22Rv1 (cell line): ENCODE data around the gene CH25H.

ENCODE experiments used
- H3K27ac ChIP-seq: fragments of 450-650 bp; 2 replicates; pipeline ENCODE4 v1.5.1; 2017
- ZFX ChIP-seq: fragments of 450-650 bp; IDR thresholded peaks from 2 replicates; pipeline ENCODE4 v1.6.1; 2017; ENCODE audit warnings: antibody characterized with exemption, borderline replicate concordance
- TF ChIP-seq, protein P1 (sequence below): fragments of 450-650 bp; IDR thresholded peaks from 2 replicates; pipeline ENCODE4 v1.5.1; 2017; ENCODE audit warnings: mild to moderate bottlenecking

The CH25H gene

DNA sequence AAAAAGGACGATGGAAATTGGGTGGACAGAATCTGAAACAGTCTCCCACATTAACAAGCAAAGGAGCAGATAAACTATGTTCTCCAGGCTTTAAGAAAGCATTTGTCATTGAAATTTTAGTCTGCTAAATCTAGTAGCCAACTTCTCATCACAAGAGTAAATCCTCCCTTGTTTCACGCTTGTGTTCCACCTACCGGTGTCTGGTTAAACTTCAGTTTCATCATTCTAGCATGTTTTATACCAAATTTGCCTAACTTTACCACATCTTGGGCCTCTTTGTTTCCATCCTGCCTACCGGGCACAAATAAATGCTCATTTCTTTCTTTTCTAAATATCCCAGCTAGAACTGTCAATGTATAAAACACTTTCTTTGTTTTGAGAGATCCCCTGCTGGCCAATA is 38.7 kb upstream of the CH25H start:
- TF ChIP-seq ZFX: no peak
- TF ChIP-seq, protein P1, sequence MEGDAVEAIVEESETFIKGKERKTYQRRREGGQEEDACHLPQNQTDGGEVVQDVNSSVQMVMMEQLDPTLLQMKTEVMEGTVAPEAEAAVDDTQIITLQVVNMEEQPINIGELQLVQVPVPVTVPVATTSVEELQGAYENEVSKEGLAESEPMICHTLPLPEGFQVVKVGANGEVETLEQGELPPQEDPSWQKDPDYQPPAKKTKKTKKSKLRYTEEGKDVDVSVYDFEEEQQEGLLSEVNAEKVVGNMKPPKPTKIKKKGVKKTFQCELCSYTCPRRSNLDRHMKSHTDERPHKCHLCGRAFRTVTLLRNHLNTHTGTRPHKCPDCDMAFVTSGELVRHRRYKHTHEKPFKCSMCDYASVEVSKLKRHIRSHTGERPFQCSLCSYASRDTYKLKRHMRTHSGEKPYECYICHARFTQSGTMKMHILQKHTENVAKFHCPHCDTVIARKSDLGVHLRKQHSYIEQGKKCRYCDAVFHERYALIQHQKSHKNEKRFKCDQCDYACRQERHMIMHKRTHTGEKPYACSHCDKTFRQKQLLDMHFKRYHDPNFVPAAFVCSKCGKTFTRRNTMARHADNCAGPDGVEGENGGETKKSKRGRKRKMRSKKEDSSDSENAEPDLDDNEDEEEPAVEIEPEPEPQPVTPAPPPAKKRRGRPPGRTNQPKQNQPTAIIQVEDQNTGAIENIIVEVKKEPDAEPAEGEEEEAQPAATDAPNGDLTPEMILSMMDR: no peak
- H3K27ac ChIP-seq: no peak overlapping the region

DNA sequence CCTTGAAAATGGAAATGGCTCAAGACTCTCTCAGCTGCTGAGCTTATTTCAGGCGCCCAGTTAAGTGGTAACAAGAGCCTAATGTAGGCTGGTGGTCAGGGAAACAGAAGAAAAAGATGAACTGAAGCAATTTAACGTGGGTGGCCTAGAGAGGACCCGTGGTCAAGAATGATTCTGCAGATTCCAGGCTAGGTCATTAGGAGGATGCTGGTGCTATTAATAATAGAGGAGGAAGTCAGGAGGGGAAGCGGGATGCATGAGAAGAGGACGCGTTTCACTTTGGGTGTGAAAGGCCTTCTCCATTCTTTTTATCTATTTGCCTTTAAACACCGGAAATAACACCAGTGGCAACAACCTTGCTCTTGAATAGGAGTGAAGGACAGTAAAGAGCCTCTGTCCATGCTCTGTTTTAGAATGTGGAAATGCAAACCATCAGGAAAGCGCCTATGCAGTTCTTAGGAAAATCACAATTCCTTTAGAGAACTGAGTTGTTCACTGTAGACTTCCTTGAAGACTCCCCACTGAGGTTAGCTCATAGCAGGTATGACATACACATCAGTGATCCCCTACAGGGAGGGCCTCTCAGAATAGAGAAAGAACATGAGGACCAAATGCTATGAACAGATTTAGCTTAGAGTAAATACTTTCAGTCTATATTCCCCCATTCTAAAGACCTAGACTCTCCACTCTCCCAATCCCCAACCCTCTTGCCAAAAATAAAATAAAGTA is 35.9 kb upstream of the CH25H start:
- TF ChIP-seq ZFX: no peak
- TF ChIP-seq, protein P1: no peak
- H3K27ac ChIP-seq: no peak overlapping the region

DNA sequence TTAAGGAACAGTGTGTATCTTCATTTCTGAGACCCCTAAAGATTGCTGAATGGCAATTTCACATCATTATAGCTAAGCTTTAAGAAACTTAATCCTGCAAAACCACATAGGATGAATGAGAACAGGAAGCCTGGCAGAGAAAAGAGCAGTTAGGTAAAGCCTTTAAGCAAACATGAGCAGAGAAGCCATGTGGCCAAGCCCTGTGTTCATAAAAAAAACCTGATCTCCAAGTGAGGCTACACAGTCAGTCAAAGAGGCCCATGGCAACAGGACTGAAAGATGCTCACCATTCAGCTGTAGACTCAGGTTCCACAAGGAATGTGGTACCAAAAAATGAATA is 35.2 kb upstream of the CH25H start:
- no peak overlapping the region for H3K27ac ChIP-seq
- TF ChIP-seq ZFX: no peak
- TF ChIP-seq, protein P1: no peak

DNA sequence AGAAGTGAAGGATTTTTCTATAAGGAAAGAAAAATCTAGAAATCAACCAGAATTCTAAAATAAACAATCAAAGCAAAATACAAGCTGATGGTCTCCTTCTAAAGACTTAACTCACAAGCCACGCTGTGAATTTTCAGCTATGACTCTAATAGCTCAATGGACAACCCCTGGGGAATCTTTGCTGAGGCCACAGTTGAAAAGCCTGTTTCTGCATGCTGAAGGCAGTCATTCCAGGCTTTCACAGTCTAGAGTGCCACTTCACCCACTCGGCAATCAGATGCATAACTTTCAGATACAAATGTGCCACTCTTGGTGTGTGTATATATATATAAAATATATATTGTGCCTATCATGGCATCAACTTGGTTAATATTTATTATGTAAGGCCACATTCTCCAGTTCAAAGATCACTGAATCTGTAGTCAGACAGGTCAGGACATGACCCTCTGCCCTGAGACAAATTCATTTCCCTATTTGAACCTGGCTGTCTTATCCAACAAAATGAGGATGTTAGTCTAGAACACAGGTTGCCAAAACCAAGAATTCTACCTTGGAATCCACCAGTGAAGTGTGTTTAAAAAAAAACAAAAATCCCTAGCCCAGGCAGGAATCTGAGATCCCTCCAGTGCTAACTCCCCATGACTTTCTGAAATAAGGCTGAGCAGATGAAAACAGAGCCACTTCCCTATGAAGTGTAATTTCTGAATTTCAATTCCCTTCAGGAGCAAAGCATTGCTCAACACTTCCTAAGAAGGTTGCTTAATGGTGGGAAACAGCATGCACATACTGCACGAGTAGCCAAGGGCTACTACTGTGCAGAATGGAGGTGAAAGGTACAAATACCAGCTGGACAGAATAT is 34.6 kb upstream of the CH25H start:
- TF ChIP-seq ZFX: no peak
- H3K27ac ChIP-seq: no peak overlapping the region

DNA sequence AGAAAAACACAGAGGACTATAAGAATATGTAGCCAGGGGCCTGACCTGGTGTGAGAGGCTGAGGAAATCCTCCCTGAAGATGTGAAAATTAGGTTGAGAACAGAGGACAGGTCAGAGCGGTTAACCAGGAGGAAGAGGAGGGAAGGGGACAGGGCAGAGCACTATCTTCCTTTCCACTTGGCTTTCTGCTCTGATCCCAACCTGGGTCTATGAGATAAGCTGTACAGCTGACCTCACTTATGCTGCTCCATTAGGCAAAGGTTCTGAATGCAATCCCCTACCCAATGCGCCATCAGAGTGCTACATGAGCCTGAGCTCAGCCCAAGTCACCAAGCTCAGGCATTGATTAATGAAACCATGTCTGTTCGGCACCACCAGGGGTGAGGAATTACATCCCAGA is 33.9 kb upstream of the CH25H start:
- TF ChIP-seq, protein P1: no peak
- TF ChIP-seq ZFX: no peak
- H3K27ac ChIP-seq: no peak overlapping the region

DNA sequence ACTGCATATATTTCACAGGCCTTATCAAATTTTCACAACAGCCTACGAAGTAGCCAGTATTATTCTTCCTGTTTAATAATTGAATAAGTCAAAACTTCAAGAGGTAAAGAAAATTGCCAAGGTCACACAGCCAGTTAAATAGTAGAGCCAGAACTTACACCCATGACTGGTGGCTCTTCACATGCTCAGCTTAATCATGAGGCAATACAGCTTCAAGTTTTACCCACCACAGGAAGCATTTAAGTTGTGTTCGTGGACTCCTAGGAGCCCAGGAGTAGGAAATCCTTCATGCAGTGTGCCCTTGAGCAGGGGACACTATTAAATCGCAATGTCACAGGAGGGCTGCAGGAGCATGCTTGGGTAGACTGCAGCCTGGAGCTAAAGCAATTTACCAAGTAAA is 33.4 kb upstream of the CH25H start:
- TF ChIP-seq ZFX: no peak
- TF ChIP-seq, protein P1: no peak
- no peak overlapping the region for H3K27ac ChIP-seq

DNA sequence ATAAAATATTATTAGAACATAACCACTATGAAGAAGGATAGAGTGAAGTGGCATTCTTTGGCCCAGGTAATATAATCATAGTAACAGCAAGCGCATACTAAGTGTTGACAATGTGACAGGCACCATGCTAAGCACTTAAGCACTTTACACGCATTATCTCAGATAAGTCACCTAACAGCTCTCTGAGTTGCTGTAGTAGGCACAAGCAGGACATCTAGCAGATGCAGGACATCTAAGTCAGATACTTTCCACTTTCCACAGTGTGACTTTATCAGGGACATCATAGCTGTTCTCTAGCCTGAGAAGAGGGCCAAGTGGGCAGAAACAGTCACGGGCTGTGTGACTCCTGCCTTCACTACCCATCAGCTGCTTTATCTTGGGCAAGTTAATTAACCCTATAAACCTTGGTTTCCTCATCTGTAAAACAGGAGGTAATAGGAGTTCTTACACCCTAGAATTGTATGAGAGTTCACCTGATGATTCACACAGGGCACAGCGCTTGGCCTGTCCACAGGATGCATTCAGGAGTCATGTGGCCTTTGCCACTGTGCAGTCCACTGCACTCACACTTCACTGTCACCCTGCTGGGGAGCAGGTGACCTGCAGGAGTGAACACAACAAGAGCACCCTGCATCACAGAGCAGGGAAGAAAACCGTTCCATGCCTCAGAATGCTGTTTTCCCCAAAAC is 32.0 kb upstream of the CH25H start:
- H3K27ac ChIP-seq: no peak overlapping the region
- TF ChIP-seq, protein P1: no peak
- TF ChIP-seq ZFX: no peak
